A549 (cell line): ENCODE data around the gene FAM9C.

Experiments used
- CEBPB ChIP-seq, 2 experiments: fragments of >200 bp in 1 of 2; sonication (Bioruptor Twin) in 1 of 2; formaldehyde crosslinking in 1 of 2; IDR thresholded peaks; 2 replicates each; pipeline ENCODE4 v1.6.1; 2012 to 2016
- CHD2 ChIP-seq: fragments of 150-350 bp; IDR thresholded peaks from 2 replicates; pipeline ENCODE4 v1.6.1; 2014; ENCODE audit warnings: low read length; ENCODE audit not compliant: partially characterized antibody
- CTCF ChIP-seq: fragments of >200 bp; sonication (Bioruptor Twin); formaldehyde crosslinking; IDR thresholded peaks from 3 replicates; pipeline ENCODE4 v1.5.1; 2016
- EP300 ChIP-seq, 2 experiments: fragments of >200 bp; sonication (Bioruptor Twin); formaldehyde crosslinking; IDR thresholded peaks; 2 replicates in 1 of 2; 3 replicates in 1 of 2; pipeline ENCODE4 v1.6.1; 2016 to 2017
- FOSL2 ChIP-seq, 2 experiments: fragments of 450-650 bp in 1 of 2; fragments of >200 bp in 1 of 2; sonication (Bioruptor Twin) in 1 of 2; formaldehyde crosslinking; IDR thresholded peaks; 2 replicates each; pipeline versions ENCODE4 v1.5.0 to v1.6.1; 2016 to 2020; ENCODE audit warnings: mild to moderate bottlenecking in 1 of 2, moderate library complexity in 1 of 2
- JUNB ChIP-seq: fragments of >200 bp; sonication (Bioruptor Twin); formaldehyde crosslinking; IDR thresholded peaks from 2 replicates; pipeline ENCODE4 v1.6.1; 2016
- POLR2A ChIP-seq: IDR thresholded peaks from 2 replicates; pipeline ENCODE4 v1.6.1; 2012; ENCODE audit warnings: mild to moderate bottlenecking, low read length
- RAD21 ChIP-seq, 2 experiments: fragments of >200 bp in 1 of 2; sonication (Bioruptor Twin) in 1 of 2; formaldehyde crosslinking in 1 of 2; IDR thresholded peaks in 1 of 2; conservative IDR thresholded peaks in 1 of 2; 2 replicates in 1 of 2; 3 replicates in 1 of 2; pipeline ENCODE4 v1.6.1; 2012 to 2018; ENCODE audit warnings: inconsistent platforms in 1 of 2
- RCOR1 ChIP-seq: fragments of 150-350 bp; IDR thresholded peaks from 2 replicates; pipeline ENCODE4 v1.6.1; 2014; ENCODE audit warnings: antibody characterized with exemption, low read length, low read depth
- SMC3 ChIP-seq: fragments of >200 bp; sonication (Bioruptor Twin); formaldehyde crosslinking; IDR thresholded peaks from 3 replicates; pipeline ENCODE4 v1.6.1; 2018; ENCODE audit warnings: inconsistent platforms
- USF2 ChIP-seq: fragments of 450-650 bp; IDR thresholded peaks from 2 replicates; pipeline ENCODE4 v1.6.1; 2014; ENCODE audit warnings: antibody characterized with exemption
- ZNF302 ChIP-seq: fragments of 250-450 bp; sonication (Bioruptor Pico); IDR thresholded peaks from 2 replicates; pipeline ENCODE4 v1.9.0; 2021; ENCODE audit warnings: inconsistent platforms, mild to moderate bottlenecking, moderate library complexity

- TF ChIP-seq RAD21 (conservative IDR thresholded peaks at IDR 0.05 in 1 of 2, IDR thresholded peaks at IDR 0.05 in 1 of 2) (no peak), RCOR1 (no peak), CTCF (no peak), CHD2 (no peak), SMC3 (no peak), ZNF302 (CRISPR knock-in tag) (no peak), USF2 (no peak), POLR2A (no peak), JUNB (no peak), EP300 (IDR thresholded peaks at IDR 0.05) (no peak), CEBPB (IDR thresholded peaks at IDR 0.05) (no peak), FOSL2 (IDR thresholded peaks at IDR 0.05) (no peak), FOSL2 (CRISPR knock-in tag; IDR thresholded peaks at IDR 0.05) (no peak)
These were observed 31.9 kb upstream of the FAM9C start for GRCh38 chrX:13076176-13076961.
